HCT116 (cell line): Measurements from ENCODE around the gene S1PR2.

ENCODE experiments used
- CBX3 ChIP-seq: IDR thresholded peaks from 2 replicates; pipeline ENCODE4 v1.6.1; 2012; ENCODE audit warnings: low read depth
- CEBPB ChIP-seq: IDR thresholded peaks from 2 replicates; pipeline ENCODE4 v1.6.1; 2012; ENCODE audit warnings: low read depth
- EGR1 ChIP-seq: IDR thresholded peaks from 2 replicates; pipeline ENCODE4 v1.6.1; 2012; ENCODE audit warnings: low read depth
- ELF1 ChIP-seq: IDR thresholded peaks from 2 replicates; pipeline ENCODE4 v1.6.1; 2012; ENCODE audit warnings: low read depth, borderline replicate concordance
- EZH2 ChIP-seq: fragments of 200-600 bp; sonication (generic); IDR thresholded peaks from 2 replicates; pipeline ENCODE4 v1.6.1; 2017; ENCODE audit warnings: antibody characterized with exemption, mixed run types
- EZH2phosphoT487 ChIP-seq: fragments of 200-600 bp; IDR thresholded peaks from 2 replicates; pipeline ENCODE4 v1.6.1; 2018; ENCODE audit warnings: antibody characterized with exemption, borderline replicate concordance
- FOSL1 ChIP-seq: IDR thresholded peaks from 2 replicates; pipeline ENCODE4 v1.6.1; 2012; ENCODE audit warnings: low read depth
- POLR2A ChIP-seq: IDR thresholded peaks from 2 replicates; pipeline ENCODE4 v1.7.0; 2011; ENCODE audit warnings: borderline replicate concordance; ENCODE audit not compliant: insufficient read depth, insufficient read length; ENCODE audit errors: extremely low read depth
- POLR2AphosphoS5 ChIP-seq: IDR thresholded peaks from 2 replicates; pipeline ENCODE4 v1.6.1; 2011; ENCODE audit warnings: mild to moderate bottlenecking, low read depth, low read length, moderate library complexity
- TF ChIP-seq, protein P1 (sequence below), 3 experiments: fragments of 200-600 bp in 1 of 3; sonication (generic) in 1 of 3; IDR thresholded peaks in 2 of 3; conservative IDR thresholded peaks in 1 of 3; 2 replicates each; pipeline ENCODE4 v1.5.1; 2012 to 2017; ENCODE audit warnings: low read depth in 2 of 3, low read length in 2 of 3, antibody characterized with exemption in 1 of 3, borderline replicate concordance in 1 of 3, control low read depth in 1 of 3, mild to moderate bottlenecking in 1 of 3, mixed read lengths in 1 of 3, mixed run types in 1 of 3, moderate library complexity in 1 of 3; ENCODE audit not compliant: insufficient read depth in 1 of 3
- TF ChIP-seq, protein P2 (sequence below): IDR thresholded peaks from 2 replicates; pipeline ENCODE4 v1.6.1; 2012; ENCODE audit warnings: low read depth

DNA sequence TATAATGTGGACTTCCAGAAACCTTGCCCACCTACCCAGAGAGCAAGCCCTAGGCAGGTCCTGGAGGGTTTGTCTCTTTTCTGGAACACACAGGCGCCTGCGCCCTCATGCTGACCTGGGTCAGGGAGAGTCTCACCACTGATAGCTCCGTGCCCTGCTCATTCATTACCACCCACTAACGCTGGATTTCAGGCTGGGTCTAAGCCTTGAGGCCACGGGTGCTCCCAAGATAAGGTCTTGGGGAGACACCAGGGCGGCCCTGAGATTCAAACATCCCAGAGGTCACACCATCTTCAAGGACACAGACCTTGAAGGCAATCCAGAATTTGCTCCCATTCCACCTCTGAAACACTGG lies 5.1 kb downstream of the S1PR2 start:
- TF ChIP-seq, protein P1, sequence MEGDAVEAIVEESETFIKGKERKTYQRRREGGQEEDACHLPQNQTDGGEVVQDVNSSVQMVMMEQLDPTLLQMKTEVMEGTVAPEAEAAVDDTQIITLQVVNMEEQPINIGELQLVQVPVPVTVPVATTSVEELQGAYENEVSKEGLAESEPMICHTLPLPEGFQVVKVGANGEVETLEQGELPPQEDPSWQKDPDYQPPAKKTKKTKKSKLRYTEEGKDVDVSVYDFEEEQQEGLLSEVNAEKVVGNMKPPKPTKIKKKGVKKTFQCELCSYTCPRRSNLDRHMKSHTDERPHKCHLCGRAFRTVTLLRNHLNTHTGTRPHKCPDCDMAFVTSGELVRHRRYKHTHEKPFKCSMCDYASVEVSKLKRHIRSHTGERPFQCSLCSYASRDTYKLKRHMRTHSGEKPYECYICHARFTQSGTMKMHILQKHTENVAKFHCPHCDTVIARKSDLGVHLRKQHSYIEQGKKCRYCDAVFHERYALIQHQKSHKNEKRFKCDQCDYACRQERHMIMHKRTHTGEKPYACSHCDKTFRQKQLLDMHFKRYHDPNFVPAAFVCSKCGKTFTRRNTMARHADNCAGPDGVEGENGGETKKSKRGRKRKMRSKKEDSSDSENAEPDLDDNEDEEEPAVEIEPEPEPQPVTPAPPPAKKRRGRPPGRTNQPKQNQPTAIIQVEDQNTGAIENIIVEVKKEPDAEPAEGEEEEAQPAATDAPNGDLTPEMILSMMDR (IDR thresholded peaks at IDR 0.05 in 2 of 3, conservative IDR thresholded peaks at IDR 0.05 in 1 of 3; ENCODE audit: borderline replicate concordance in 1 of 3, insufficient read depth in 1 of 3, low read depth in 2 of 3, low read length in 2 of 3) = no peak
- TF ChIP-seq CEBPB (no peak), POLR2AphosphoS5 (no peak), EGR1 (no peak), EZH2 (no peak), POLR2A (no peak), EZH2phosphoT487 (no peak), CBX3 (no peak), ELF1 (no peak), FOSL1 (no peak)
- TF ChIP-seq, protein P2, sequence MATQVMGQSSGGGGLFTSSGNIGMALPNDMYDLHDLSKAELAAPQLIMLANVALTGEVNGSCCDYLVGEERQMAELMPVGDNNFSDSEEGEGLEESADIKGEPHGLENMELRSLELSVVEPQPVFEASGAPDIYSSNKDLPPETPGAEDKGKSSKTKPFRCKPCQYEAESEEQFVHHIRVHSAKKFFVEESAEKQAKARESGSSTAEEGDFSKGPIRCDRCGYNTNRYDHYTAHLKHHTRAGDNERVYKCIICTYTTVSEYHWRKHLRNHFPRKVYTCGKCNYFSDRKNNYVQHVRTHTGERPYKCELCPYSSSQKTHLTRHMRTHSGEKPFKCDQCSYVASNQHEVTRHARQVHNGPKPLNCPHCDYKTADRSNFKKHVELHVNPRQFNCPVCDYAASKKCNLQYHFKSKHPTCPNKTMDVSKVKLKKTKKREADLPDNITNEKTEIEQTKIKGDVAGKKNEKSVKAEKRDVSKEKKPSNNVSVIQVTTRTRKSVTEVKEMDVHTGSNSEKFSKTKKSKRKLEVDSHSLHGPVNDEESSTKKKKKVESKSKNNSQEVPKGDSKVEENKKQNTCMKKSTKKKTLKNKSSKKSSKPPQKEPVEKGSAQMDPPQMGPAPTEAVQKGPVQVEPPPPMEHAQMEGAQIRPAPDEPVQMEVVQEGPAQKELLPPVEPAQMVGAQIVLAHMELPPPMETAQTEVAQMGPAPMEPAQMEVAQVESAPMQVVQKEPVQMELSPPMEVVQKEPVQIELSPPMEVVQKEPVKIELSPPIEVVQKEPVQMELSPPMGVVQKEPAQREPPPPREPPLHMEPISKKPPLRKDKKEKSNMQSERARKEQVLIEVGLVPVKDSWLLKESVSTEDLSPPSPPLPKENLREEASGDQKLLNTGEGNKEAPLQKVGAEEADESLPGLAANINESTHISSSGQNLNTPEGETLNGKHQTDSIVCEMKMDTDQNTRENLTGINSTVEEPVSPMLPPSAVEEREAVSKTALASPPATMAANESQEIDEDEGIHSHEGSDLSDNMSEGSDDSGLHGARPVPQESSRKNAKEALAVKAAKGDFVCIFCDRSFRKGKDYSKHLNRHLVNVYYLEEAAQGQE = no peak
